ENCODE measurements around the gene ZNF304. TPM values are rescaled to one million over a fixed set of nuclear protein-coding genes. Genes with fewer than 3 reads are reported as not detected.

The ZNF304 gene
- total and polyA plus RNA-seq, 4 experiments from 2014 or later: 0.43 to 13.6 (median 8.7) TPM

Other genes with a start within 250 kb of the ZNF304 start
- gene USP29, start 231.3 kb upstream of the ZNF304 start, total RNA-seq: not detected
- gene USP29, start 231.3 kb upstream of the ZNF304 start, polyA plus RNA-seq: not detected
- not detected for gene ZIM3, start 206.1 kb upstream of the ZNF304 start, total RNA-seq
- not detected for gene ZIM3, start 206.1 kb upstream of the ZNF304 start, polyA plus RNA-seq
- not detected for gene DUXA, start 183.8 kb upstream of the ZNF304 start, total RNA-seq
- gene DUXA, start 183.8 kb upstream of the ZNF304 start, polyA plus RNA-seq: not detected
- gene ZNF264, start 159.8 kb upstream of the ZNF304 start, total RNA-seq: 10 to 100 TPM; 62.5 to 64.1 TPM
- gene ZNF264, start 159.8 kb upstream of the ZNF304 start, polyA plus RNA-seq: 10 to 100 TPM; 12.6 to 13.3 TPM
- under 1 TPM; 0.67 to 0.81 TPM for gene AURKC, start 120.2 kb upstream of the ZNF304 start, total RNA-seq
- under 1 TPM; 0.29 to 0.54 TPM for gene AURKC, start 120.2 kb upstream of the ZNF304 start, polyA plus RNA-seq
- 10 to 100 TPM; 19.7 to 21.6 TPM for gene ZNF805, start 110.6 kb upstream of the ZNF304 start, total RNA-seq
- 1 to 10 TPM; 2.7 to 5.6 TPM for gene ZNF805, start 110.6 kb upstream of the ZNF304 start, polyA plus RNA-seq
- 10 to 100 TPM; 60.2 to 69.6 TPM for gene ZNF460, start 70.8 kb upstream of the ZNF304 start, total RNA-seq
- 1 to 10 TPM; 4.4 to 4.8 TPM for gene ZNF460, start 70.8 kb upstream of the ZNF304 start, polyA plus RNA-seq
- 10 to 100 TPM in 1 of 2 experiments, 1 to 10 TPM in 1; 9.4 to 10.7 TPM for gene ZNF543, start 30.8 kb upstream of the ZNF304 start, total RNA-seq
- 1 to 10 TPM; 1.9 to 6.2 TPM for gene ZNF543, start 30.8 kb upstream of the ZNF304 start, polyA plus RNA-seq
- gene TRAPPC2B, start 12.3 kb downstream of the ZNF304 start, total RNA-seq: 10 to 100 TPM; 11.0 to 12.1 TPM
- 10 to 100 TPM; 27.4 to 31.0 TPM for gene TRAPPC2B, start 12.3 kb downstream of the ZNF304 start, polyA plus RNA-seq
- gene ZNF547, start 12.3 kb downstream of the ZNF304 start, total RNA-seq: 10 to 100 TPM in 1 of 2 experiments, 1 to 10 TPM in 1; 6.5 to 10.8 TPM
- 1 to 10 TPM in 1 of 2 donors, under 1 TPM in 1; 0.56 to 1.8 TPM for gene ZNF547, start 12.3 kb downstream of the ZNF304 start, polyA plus RNA-seq
- 100 to 1,000 TPM in 1 of 2 experiments, 10 to 100 TPM in 1; 85.4 to 103 TPM for gene ZNF548, start 38.6 kb downstream of the ZNF304 start, total RNA-seq
- gene ZNF548, start 38.6 kb downstream of the ZNF304 start, polyA plus RNA-seq: 10 to 100 TPM; 14.1 to 14.8 TPM
- 10 to 100 TPM; 28.3 to 29.9 TPM for gene ZNF17, start 59.9 kb downstream of the ZNF304 start, total RNA-seq
- 1 to 10 TPM; 3.6 to 9.5 TPM for gene ZNF17, start 59.9 kb downstream of the ZNF304 start, polyA plus RNA-seq
- 10 to 100 TPM; 14.8 to 15.2 TPM for gene ZNF749, start 84.1 kb downstream of the ZNF304 start, total RNA-seq
- 10 to 100 TPM in 1 of 2 donors, 1 to 10 TPM in 1; 5.9 to 21.4 TPM for gene ZNF749, start 84.1 kb downstream of the ZNF304 start, polyA plus RNA-seq
- gene VN1R1, start 105.9 kb downstream of the ZNF304 start, total RNA-seq: under 1 TPM; 0.36 to 0.76 TPM
- gene VN1R1, start 105.9 kb downstream of the ZNF304 start, polyA plus RNA-seq: not detected
- 10 to 100 TPM; 12.8 to 17.4 TPM for gene ZNF772, start 126.3 kb downstream of the ZNF304 start, total RNA-seq
- 1 to 10 TPM; 2.0 to 2.8 TPM for gene ZNF772, start 126.3 kb downstream of the ZNF304 start, polyA plus RNA-seq
- 10 to 100 TPM; 25.3 to 28.4 TPM for gene ZNF419, start 136.5 kb downstream of the ZNF304 start, total RNA-seq
- gene ZNF419, start 136.5 kb downstream of the ZNF304 start, polyA plus RNA-seq: 10 to 100 TPM in 1 of 2 donors, 1 to 10 TPM in 1; 7.5 to 11.7 TPM
- gene ZNF773, start 148.7 kb downstream of the ZNF304 start, total RNA-seq: 10 to 100 TPM; 25.3 to 28.7 TPM
- gene ZNF773, start 148.7 kb downstream of the ZNF304 start, polyA plus RNA-seq: 10 to 100 TPM in 1 of 2 donors, 1 to 10 TPM in 1; 5.2 to 15.2 TPM
- gene ZNF549, start 176.1 kb downstream of the ZNF304 start, total RNA-seq: 10 to 100 TPM; 20.5 to 21.8 TPM
- gene ZNF549, start 176.1 kb downstream of the ZNF304 start, polyA plus RNA-seq: 1 to 10 TPM; 8.0 to 9.0 TPM
- 10 to 100 TPM; 37.0 to 37.8 TPM for gene ZNF550, start 208.6 kb downstream of the ZNF304 start, total RNA-seq
- gene ZNF550, start 208.6 kb downstream of the ZNF304 start, polyA plus RNA-seq: 1 to 10 TPM; 5.4 to 9.8 TPM
- gene ZNF416, start 227.6 kb downstream of the ZNF304 start, total RNA-seq: 10 to 100 TPM; 12.0 to 13.9 TPM
- gene ZNF416, start 227.6 kb downstream of the ZNF304 start, polyA plus RNA-seq: 1 to 10 TPM; 4.6 to 8.4 TPM
- gene ZIK1, start 232.9 kb downstream of the ZNF304 start, total RNA-seq: 10 to 100 TPM; 11.1 to 11.3 TPM
- gene ZIK1, start 232.9 kb downstream of the ZNF304 start, polyA plus RNA-seq: 1 to 10 TPM; 6.9 to 8.3 TPM
- 10 to 100 TPM in 1 of 2 experiments, 1 to 10 TPM in 1; 9.9 to 10.9 TPM for gene ZNF530, start 248.6 kb downstream of the ZNF304 start, total RNA-seq
- 1 to 10 TPM; 6.8 to 9.8 TPM for gene ZNF530, start 248.6 kb downstream of the ZNF304 start, polyA plus RNA-seq